Esophagus squamous epithelium (tissue), 5 donors: ENCODE data around the gene LIMS2. TPM values are rescaled to one million over a fixed set of nuclear protein-coding genes. Genes with fewer than 3 reads are reported as not detected.

ENCODE experiments used
- DNase-seq: peaks from one replicate; lab custom pipeline; 2025; lab: John Stamatoyannopoulos, UW
- H3K27ac ChIP-seq, 4 donors: fragments of 200-600 bp; sonication (generic); one replicate each; pipeline ENCODE4 v1.5.1; 2016 to 2019; ENCODE audit warnings: mild to moderate bottlenecking in 1 of 4
- H3K27me3 ChIP-seq, 4 donors: fragments of 200-600 bp; sonication (generic); 1 replicate in 3 of 4; 2 replicates in 1 of 4; pipeline versions ENCODE4 v1.5.1 to v1.6.0; 2017 to 2021; ENCODE audit warnings: antibody characterized with exemption in 1 of 4
- H3K36me3 ChIP-seq, 3 donors: fragments of 200-600 bp; sonication (generic); one replicate each; pipeline ENCODE4 v1.5.1; 2016 to 2019
- H3K4me1 ChIP-seq, 3 donors: fragments of 200-600 bp; sonication (generic); one replicate each; pipeline ENCODE4 v1.5.1; 2017 to 2019
- H3K4me3 ChIP-seq, 4 donors: fragments of 200-600 bp; sonication (generic); 1 replicate in 3 of 4; 2 replicates in 1 of 4; pipeline ENCODE4 v1.5.1; 2016 to 2019; ENCODE audit warnings: mild to moderate bottlenecking in 2 of 4, moderate library complexity in 1 of 4
- H3K9me3 ChIP-seq, 3 donors: fragments of 200-600 bp; sonication (generic); one replicate each; pipeline ENCODE4 v1.5.1; 2016 to 2019
- CTCF ChIP-seq, 6 experiments: fragments of 450-650 bp in 4 of 6; fragments of 200-600 bp in 2 of 6; sonication (generic) in 2 of 6; IDR thresholded peaks; one replicate each; pipeline ENCODE4 v1.5.1; 2016 to 2019; ENCODE audit warnings: antibody characterized with exemption in 6 of 6, mild to moderate bottlenecking in 4 of 6, moderate library complexity in 4 of 6
- POLR2A ChIP-seq, 4 donors: fragments of 450-650 bp; IDR thresholded peaks; one replicate each; pipeline ENCODE4 v1.6.1; 2017; ENCODE audit warnings: antibody characterized with exemption in 4 of 4, mild to moderate bottlenecking in 4 of 4, moderate library complexity in 3 of 4
- WGBS, 2 donors: methylation state at CpG; one replicate each; pipeline ENCODE4 v1.1.5; 2018; 5-methylcytosine and 5-hydroxymethylcytosine counted together
- intact Hi-C: fragments of 100-400 bp; cut with DNase I; formaldehyde crosslinking; loops from one replicate; pipeline ENCODE4 v1.15.0; 2022
- total RNA-seq, 4 donors: library from RNA; depleted of rRNA; stranded (reverse); fragments of >200 nt; gene quantifications; one replicate each; pipeline ENCODE4 v1.1.0, GENCODE V29; 2016
- donor health status: DM: yes; HTN: yes; CAD: no.

LIMS2 gene
- total RNA-seq, 4 donors from 2014 or later: 2.4 to 29.6 (median 5.9) TPM

GRCh38 chr2:127596311-127597045, 78.9 kb downstream of the LIMS2 start:
- H3K27me3 ChIP-seq: peaks cover 0 to 3% (median 0%) of the 10 kb centered on the region in 4 donors
- H3K4me3 ChIP-seq: no peak overlapping the region
- H3K9me3 ChIP-seq: no peaks in the 10 kb centered on the region
- H3K4me1 ChIP-seq: no peaks in the 10 kb centered on the region
- 87 to 90% methylated on average over 9 to 10 of the region's 14 CpGs for WGBS, 2 donors
- no peak overlapping the region for H3K27ac ChIP-seq
- no peak for DNase-seq
- intact Hi-C loops: no loop called here
- no peaks in the 10 kb centered on the region for H3K36me3 ChIP-seq
- no peak for TF ChIP-seq CTCF (IDR thresholded peaks at IDR 0.05)
- no peak for TF ChIP-seq POLR2A (IDR thresholded peaks at IDR 0.05)

DNA sequence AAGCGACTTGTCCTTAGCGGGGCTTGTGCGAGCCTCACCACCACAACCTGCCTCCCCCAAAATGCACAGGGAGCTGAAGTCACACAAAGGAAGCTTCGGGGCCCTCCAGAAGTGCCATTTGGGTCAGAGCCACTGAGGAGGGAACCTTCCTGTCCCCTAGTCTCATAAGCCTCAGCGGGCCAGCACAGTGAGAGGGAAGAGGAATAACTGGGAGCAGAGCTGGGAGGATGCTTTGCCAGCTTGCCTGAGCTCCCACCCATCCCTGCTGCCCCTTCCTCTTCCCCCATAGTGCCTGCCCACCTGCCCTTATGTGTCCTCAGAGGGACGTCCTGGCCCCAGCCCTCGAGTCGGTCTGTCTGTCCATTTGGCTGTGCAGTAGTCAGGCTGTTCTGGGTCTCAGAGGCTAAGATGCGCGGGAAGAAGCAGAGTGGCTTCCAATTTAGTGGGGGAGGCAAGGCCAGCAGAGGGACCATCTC, 81.2 kb downstream of the LIMS2 start:
- WGBS, 2 donors: 87 to 93% methylated on average over 4 to 7 of the region's 10 CpGs
- no peaks in the 10 kb centered on the region for H3K27me3 ChIP-seq
- H3K36me3 ChIP-seq: no peaks in the 10 kb centered on the region
- no peak overlapping the region for H3K4me3 ChIP-seq
- intact Hi-C loops: no loop called here
- H3K27ac ChIP-seq: no peak overlapping the region
- H3K4me1 ChIP-seq: no peaks in the 10 kb centered on the region
- no peaks in the 10 kb centered on the region for H3K9me3 ChIP-seq
- TF ChIP-seq CTCF (IDR thresholded peaks at IDR 0.05): no peak
- no peak for TF ChIP-seq POLR2A (IDR thresholded peaks at IDR 0.05)
- DNase-seq: no peak

DNA sequence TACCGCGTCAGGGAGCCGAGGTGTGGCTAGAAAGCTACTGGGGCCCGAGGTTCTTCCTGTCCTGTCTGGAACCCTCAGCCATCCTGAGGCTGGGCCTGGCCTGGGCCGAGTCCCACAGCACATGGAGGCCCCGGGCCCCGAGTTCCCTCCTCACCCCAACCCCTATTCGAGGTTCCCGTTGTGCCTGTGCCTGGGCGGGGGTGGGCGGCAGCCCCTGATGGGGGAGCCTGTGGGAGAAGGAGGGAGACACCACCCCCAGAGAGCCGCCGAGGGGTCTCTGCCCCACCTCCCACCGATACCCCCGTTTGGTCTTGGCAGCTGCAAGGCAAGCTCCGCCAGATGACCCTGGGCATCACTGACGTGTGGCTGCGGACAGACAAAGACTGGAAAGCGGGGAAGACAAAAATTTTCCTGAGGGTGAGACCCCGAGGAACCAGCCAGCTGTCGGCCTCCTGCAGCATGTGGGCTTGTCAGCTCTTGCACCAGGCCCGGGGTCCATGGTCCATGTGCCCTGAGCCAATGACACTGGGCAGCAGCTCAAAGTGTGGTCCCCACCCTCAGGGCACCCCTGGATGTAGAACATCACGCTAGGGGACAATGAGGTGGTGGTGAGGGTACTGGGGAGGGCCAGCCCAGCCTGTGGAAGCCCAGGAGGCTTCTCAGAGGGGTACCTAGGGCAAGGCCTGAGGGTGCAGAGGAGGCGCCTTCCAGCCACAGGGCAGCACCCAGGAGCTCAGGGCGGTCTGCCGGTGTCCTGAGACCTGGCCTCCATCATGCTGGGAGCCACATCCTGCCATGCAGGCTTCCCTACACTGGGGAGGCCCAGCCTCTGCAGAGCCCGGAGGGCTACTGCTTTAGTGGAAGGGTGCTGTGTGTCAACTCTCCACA, 81.9 kb downstream of the LIMS2 start:
- Histone ChIP-seq H3K4me3 (no peak overlapping the region), H3K4me1 (no peaks in the 10 kb centered on the region), H3K27me3 (no peaks in the 10 kb centered on the region), H3K9me3 (no peaks in the 10 kb centered on the region), H3K27ac (no peak overlapping the region), H3K36me3 (no peaks in the 10 kb centered on the region)
- 87 to 96% methylated on average over 7 to 10 of the region's 27 CpGs for WGBS, 2 donors
- TF ChIP-seq CTCF (IDR thresholded peaks at IDR 0.05) (no peak), POLR2A (IDR thresholded peaks at IDR 0.05) (no peak)
- intact Hi-C loops: no loop called here
- no peak for DNase-seq

GRCh38 chr2:127592761-127593227, 82.5 kb downstream of the LIMS2 start:
- Histone ChIP-seq H3K9me3 (no peaks in the 10 kb centered on the region), H3K4me3 (no peak overlapping the region), H3K36me3 (no peaks in the 10 kb centered on the region), H3K4me1 (no peaks in the 10 kb centered on the region), H3K27ac (no peak overlapping the region), H3K27me3 (no peaks in the 10 kb centered on the region)
- intact Hi-C loops: no loop called here
- WGBS, 2 donors: 85 to 96% methylated on average over 10 to 19 of the region's 37 CpGs
- no peak for TF ChIP-seq POLR2A (IDR thresholded peaks at IDR 0.05)
- TF ChIP-seq CTCF (IDR thresholded peaks at IDR 0.05): no peak
- DNase-seq: no peak
